Trophoblast cell (in vitro differentiated cells and primary cell): ENCODE data around the gene USP35.

Experiments used
- DNase-seq, 2 donors: peaks; one replicate each; pipeline ENCODE4 v3.0.0-alpha.2; 2016
- H2AFZ ChIP-seq: 2 replicates; pipeline ENCODE4 v1.6.1; 2013; ENCODE audit warnings: low read length, moderate library complexity, mild to moderate bottlenecking; ENCODE audit not compliant: insufficient read depth, poor library complexity
- H2AK5ac ChIP-seq: 2 replicates; pipeline ENCODE4 v1.6.1; 2013; ENCODE audit warnings: mild to moderate bottlenecking, low read length
- H2BK120ac ChIP-seq: 2 replicates; pipeline ENCODE4 v1.6.1; 2013; ENCODE audit warnings: low read length, mild to moderate bottlenecking, moderate library complexity; ENCODE audit not compliant: insufficient read depth, poor library complexity
- H2BK12ac ChIP-seq: 2 replicates; pipeline ENCODE4 v1.6.1; 2013; ENCODE audit warnings: mild to moderate bottlenecking, low read length, moderate library complexity
- H2BK5ac ChIP-seq: 2 replicates; pipeline ENCODE4 v1.6.1; 2013; ENCODE audit warnings: low read length, low read depth, moderate library complexity, mild to moderate bottlenecking; ENCODE audit not compliant: poor library complexity
- H3K14ac ChIP-seq: 2 replicates; pipeline ENCODE4 v1.6.1; 2013; ENCODE audit warnings: mild to moderate bottlenecking, low read length
- H3K18ac ChIP-seq: 2 replicates; pipeline ENCODE4 v1.6.1; 2013; ENCODE audit warnings: mild to moderate bottlenecking, low read length
- H3K23ac ChIP-seq: 2 replicates; pipeline ENCODE4 v1.6.1; 2013; ENCODE audit warnings: low read length
- H3K27ac ChIP-seq: 2 replicates; pipeline ENCODE4 v1.5.1; 2013; ENCODE audit warnings: low read depth, mild to moderate bottlenecking, inconsistent platforms, low read length, moderate library complexity
- H3K27me3 ChIP-seq: 2 replicates; pipeline ENCODE4 v1.6.1; 2013; ENCODE audit warnings: inconsistent platforms, mild to moderate bottlenecking, low read length, moderate library complexity; ENCODE audit not compliant: insufficient read depth
- H3K36me3 ChIP-seq, 2 experiments: 1 replicate in 1 of 2; 2 replicates in 1 of 2; pipeline ENCODE4 v1.6.1; 2013; ENCODE audit warnings: low read length in 2 of 2, mild to moderate bottlenecking in 2 of 2, moderate library complexity in 1 of 2; ENCODE audit not compliant: insufficient read depth in 2 of 2, control insufficient read depth in 1 of 2
- H3K4ac ChIP-seq: 2 replicates; pipeline ENCODE4 v1.6.1; 2013; ENCODE audit warnings: low read depth, mild to moderate bottlenecking, low read length, moderate library complexity
- H3K4me1 ChIP-seq, 2 experiments: 1 replicate in 1 of 2; 2 replicates in 1 of 2; pipeline ENCODE4 v1.6.1; 2013; ENCODE audit warnings: low read length in 2 of 2, mild to moderate bottlenecking in 2 of 2, moderate library complexity in 1 of 2; ENCODE audit not compliant: insufficient read depth in 2 of 2, control insufficient read depth in 1 of 2
- H3K4me2 ChIP-seq: 2 replicates; pipeline ENCODE4 v1.6.1; 2013; ENCODE audit warnings: inconsistent platforms, mild to moderate bottlenecking, low read length, moderate library complexity
- H3K4me3 ChIP-seq: 2 replicates; pipeline ENCODE4 v1.5.1; 2013; ENCODE audit warnings: mild to moderate bottlenecking, low read depth, low read length, inconsistent platforms
- H3K79me1 ChIP-seq: one replicate; pipeline ENCODE4 v1.6.1; 2013; ENCODE audit warnings: low read length
- H3K79me2 ChIP-seq: 2 replicates; pipeline ENCODE4 v1.6.1; 2013; ENCODE audit warnings: low read length, mild to moderate bottlenecking; ENCODE audit not compliant: control insufficient read depth, insufficient read depth, poor library complexity
- H3K9ac ChIP-seq: 2 replicates; pipeline ENCODE4 v1.6.1; 2013; ENCODE audit warnings: mild to moderate bottlenecking, low read length
- H3K9me3 ChIP-seq: 2 replicates; pipeline ENCODE4 v1.6.1; 2013; ENCODE audit warnings: low read depth, mild to moderate bottlenecking, control low read depth, inconsistent platforms, low read length; ENCODE audit not compliant: insufficient read depth
- H4K12ac ChIP-seq: 2 replicates; pipeline ENCODE4 v1.6.1; 2013; ENCODE audit warnings: low read depth, mild to moderate bottlenecking, low read length, moderate library complexity
- H4K8ac ChIP-seq: 2 replicates; pipeline ENCODE4 v1.6.1; 2013; ENCODE audit warnings: low read depth, mild to moderate bottlenecking, low read length, moderate library complexity
- H4K91ac ChIP-seq: one replicate; pipeline ENCODE4 v1.6.1; 2013; ENCODE audit warnings: low read depth, mild to moderate bottlenecking, low read length, moderate library complexity
- WGBS: extraction: QIAGEN DNeasy Blood & Tissue Kit; methylation state at CpG from one replicate; pipeline ENCODE4 v1.1.7; 2013; ENCODE audit warnings: missing lambda C conversion rate; ENCODE audit not compliant: insufficient read length, insufficient coverage; ENCODE audit errors: extremely low coverage; 5-methylcytosine and 5-hydroxymethylcytosine counted together

Gene USP35

DNA sequence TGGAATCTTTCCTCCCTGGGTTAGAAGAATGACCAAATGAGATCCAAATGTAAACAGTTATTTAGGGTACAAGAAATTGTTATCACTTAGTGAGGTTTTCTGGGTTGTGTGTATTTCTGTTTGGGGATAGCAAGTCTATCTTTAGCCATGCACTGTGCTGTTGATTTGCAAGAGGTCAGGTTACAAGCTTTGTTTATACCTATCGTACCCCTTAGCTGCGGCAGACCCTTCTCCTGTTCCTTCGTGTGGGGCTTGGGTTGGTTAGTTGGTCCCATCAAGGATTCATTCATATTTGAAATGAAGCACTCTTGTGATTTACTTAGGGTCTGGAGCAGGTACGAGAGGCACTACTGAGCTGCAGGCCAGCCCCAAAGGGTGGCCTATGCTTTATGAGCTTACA is 72.6 kb downstream of the USP35 start:
- H2BK12ac ChIP-seq: no peak overlapping the region
- H3K27ac ChIP-seq: no peak overlapping the region
- no peak overlapping the region for H3K14ac ChIP-seq
- no peak overlapping the region for H2BK5ac ChIP-seq
- H4K12ac ChIP-seq: no peak overlapping the region
- H3K4me1 ChIP-seq: peaks cover 3% of the 10 kb centered on the region in 2 experiments
- peaks cover 0 to 5% of the 10 kb centered on the region in 2 experiments for H3K36me3 ChIP-seq
- peaks cover 3% of the 10 kb centered on the region for H3K79me2 ChIP-seq
- H2AK5ac ChIP-seq: no peak overlapping the region
- no peak overlapping the region for H2AFZ ChIP-seq
- H3K9ac ChIP-seq: no peak overlapping the region
- no peak overlapping the region for H3K23ac ChIP-seq
- H4K8ac ChIP-seq: no peak overlapping the region
- H2BK120ac ChIP-seq: no peak overlapping the region
- H3K79me1 ChIP-seq: no peaks in the 10 kb centered on the region
- H4K91ac ChIP-seq: no peak overlapping the region
- H3K27me3 ChIP-seq: no peaks in the 10 kb centered on the region
- no CpG with 5 or more reads among the region's 4 CpGs for WGBS
- H3K9me3 ChIP-seq: no peaks in the 10 kb centered on the region
- no peak overlapping the region for H3K4ac ChIP-seq
- no peak overlapping the region for H3K18ac ChIP-seq
- H3K4me3 ChIP-seq: no peak overlapping the region
- no peak overlapping the region for H3K4me2 ChIP-seq
- no peak for DNase-seq

DNA sequence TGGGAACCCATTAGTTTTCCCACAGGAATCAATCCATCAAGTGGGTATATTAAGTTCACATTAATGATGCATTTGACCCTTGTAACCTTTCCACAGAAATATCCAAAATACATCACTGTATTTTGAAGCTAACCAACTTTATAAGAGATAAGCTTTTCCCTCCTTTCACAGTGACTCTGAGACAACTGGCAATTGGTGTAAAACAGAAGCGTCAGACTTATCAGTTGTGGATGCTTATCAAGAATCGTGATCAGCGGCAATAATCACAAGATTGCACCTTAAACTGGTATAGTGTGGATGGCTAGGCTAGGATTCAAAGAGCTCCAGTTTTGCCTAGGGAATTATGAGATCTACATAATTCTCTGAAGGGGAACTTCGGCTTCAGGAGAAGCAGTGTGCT is 73.1 kb downstream of the USP35 start:
- H3K9me3 ChIP-seq: no peaks in the 10 kb centered on the region
- H3K4me2 ChIP-seq: no peak overlapping the region
- no peak overlapping the region for H3K27ac ChIP-seq
- H4K91ac ChIP-seq: no peak overlapping the region
- H2BK5ac ChIP-seq: no peak overlapping the region
- no peak overlapping the region for H4K12ac ChIP-seq
- H3K4ac ChIP-seq: no peak overlapping the region
- no peak overlapping the region for H2AFZ ChIP-seq
- H3K27me3 ChIP-seq: no peaks in the 10 kb centered on the region
- no peak overlapping the region for H2BK120ac ChIP-seq
- no peak overlapping the region for H3K18ac ChIP-seq
- no peak for DNase-seq
- H3K36me3 ChIP-seq: peaks cover 0 to 5% of the 10 kb centered on the region in 2 experiments
- no peak overlapping the region for H4K8ac ChIP-seq
- H3K79me2 ChIP-seq: peaks cover 3% of the 10 kb centered on the region
- H3K79me1 ChIP-seq: no peaks in the 10 kb centered on the region
- H3K4me1 ChIP-seq: peaks cover 3% of the 10 kb centered on the region in 2 experiments
- no peak overlapping the region for H3K4me3 ChIP-seq
- H3K9ac ChIP-seq: no peak overlapping the region
- no peak overlapping the region for H2BK12ac ChIP-seq
- no peak overlapping the region for H3K23ac ChIP-seq
- no peak overlapping the region for H2AK5ac ChIP-seq
- H3K14ac ChIP-seq: no peak overlapping the region
- WGBS: no CpG with 5 or more reads among the region's 4 CpGs

DNA sequence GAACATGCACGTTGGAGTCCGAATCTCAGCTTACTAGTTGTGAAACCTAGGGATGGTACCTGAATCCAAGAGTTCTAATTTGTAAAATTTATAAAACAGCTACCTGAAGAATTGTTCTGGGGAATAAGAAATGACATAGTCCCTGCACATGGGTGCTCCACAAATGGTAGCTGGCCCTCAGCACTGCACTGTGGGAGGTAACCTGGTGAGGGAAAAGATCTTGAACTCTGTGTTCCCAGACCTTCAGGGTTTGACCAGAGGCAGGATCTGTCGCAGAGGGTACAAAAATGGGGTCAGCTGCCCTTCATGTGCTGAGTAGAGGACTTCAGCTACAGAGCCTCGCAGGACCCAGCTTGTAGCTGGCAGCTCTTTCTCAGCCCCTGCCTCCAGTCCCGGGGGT is 73.5 kb downstream of the USP35 start:
- H3K27ac ChIP-seq: no peak overlapping the region
- H2AK5ac ChIP-seq: no peak overlapping the region
- H3K27me3 ChIP-seq: no peaks in the 10 kb centered on the region
- no peak overlapping the region for H3K23ac ChIP-seq
- no peak overlapping the region for H4K12ac ChIP-seq
- no peak overlapping the region for H2AFZ ChIP-seq
- no peaks in the 10 kb centered on the region for H3K9me3 ChIP-seq
- no CpG with 5 or more reads among the region's 5 CpGs for WGBS
- H2BK120ac ChIP-seq: no peak overlapping the region
- DNase-seq: no peak
- no peak overlapping the region for H4K8ac ChIP-seq
- no peak overlapping the region for H3K18ac ChIP-seq
- no peak overlapping the region for H3K4me3 ChIP-seq
- no peak overlapping the region for H3K4ac ChIP-seq
- no peak overlapping the region for H3K9ac ChIP-seq
- H3K36me3 ChIP-seq: peaks cover 2 to 5% of the 10 kb centered on the region in 2 experiments
- no peak overlapping the region for H3K14ac ChIP-seq
- no peak overlapping the region for H3K4me2 ChIP-seq
- H2BK12ac ChIP-seq: no peak overlapping the region
- H2BK5ac ChIP-seq: no peak overlapping the region
- H3K4me1 ChIP-seq: peaks cover 3% of the 10 kb centered on the region in 2 experiments
- H3K79me2 ChIP-seq: peaks cover 3% of the 10 kb centered on the region
- no peaks in the 10 kb centered on the region for H3K79me1 ChIP-seq
- H4K91ac ChIP-seq: no peak overlapping the region

DNA sequence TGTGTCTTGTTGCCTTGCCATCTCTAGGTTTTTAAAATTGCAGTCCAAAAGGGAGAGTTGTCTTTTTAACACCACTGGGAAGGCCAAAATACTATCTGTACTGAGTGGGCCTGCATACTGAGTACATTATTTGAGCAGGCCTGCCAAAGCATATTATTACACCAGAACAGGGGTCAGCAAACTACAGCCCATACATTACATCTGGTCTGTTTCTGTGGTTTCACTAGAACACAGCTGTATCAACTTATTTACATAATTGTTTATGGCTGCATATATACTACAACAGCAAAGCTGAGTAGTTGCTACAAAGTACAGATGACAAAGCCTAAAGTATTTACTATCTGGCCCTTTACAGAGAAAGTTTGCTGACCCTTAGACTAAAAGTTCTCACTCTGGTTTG is 74.0 kb downstream of the USP35 start:
- Histone ChIP-seq H3K18ac (no peak overlapping the region), H3K79me1 (no peaks in the 10 kb centered on the region), H2AK5ac (no peak overlapping the region), H3K27ac (no peak overlapping the region), H2BK12ac (no peak overlapping the region), H3K36me3 (peaks cover 2 to 5% of the 10 kb centered on the region in 2 experiments), H3K27me3 (no peaks in the 10 kb centered on the region), H2BK120ac (no peak overlapping the region), H2AFZ (no peak overlapping the region), H3K4me1 (peaks cover 3% of the 10 kb centered on the region in 2 experiments), H3K4me3 (no peak overlapping the region), H3K9me3 (no peaks in the 10 kb centered on the region), H4K8ac (no peak overlapping the region), H3K4ac (no peak overlapping the region), H3K79me2 (peaks cover 3% of the 10 kb centered on the region), H3K9ac (no peak overlapping the region), H2BK5ac (no peak overlapping the region), H4K91ac (no peak overlapping the region), H4K12ac (no peak overlapping the region), H3K4me2 (no peak overlapping the region), H3K23ac (no peak overlapping the region), H3K14ac (no peak overlapping the region)
- no peak for DNase-seq
